Measurements from ENCODE around the gene STK16. TPM values are rescaled to one million over a fixed set of nuclear protein-coding genes. Genes with fewer than 3 reads are reported as not detected.

Gene STK16
- total and polyA plus RNA-seq, 4 donors: 5.8 to 44.3 (median 23.7) TPM

DNA sequence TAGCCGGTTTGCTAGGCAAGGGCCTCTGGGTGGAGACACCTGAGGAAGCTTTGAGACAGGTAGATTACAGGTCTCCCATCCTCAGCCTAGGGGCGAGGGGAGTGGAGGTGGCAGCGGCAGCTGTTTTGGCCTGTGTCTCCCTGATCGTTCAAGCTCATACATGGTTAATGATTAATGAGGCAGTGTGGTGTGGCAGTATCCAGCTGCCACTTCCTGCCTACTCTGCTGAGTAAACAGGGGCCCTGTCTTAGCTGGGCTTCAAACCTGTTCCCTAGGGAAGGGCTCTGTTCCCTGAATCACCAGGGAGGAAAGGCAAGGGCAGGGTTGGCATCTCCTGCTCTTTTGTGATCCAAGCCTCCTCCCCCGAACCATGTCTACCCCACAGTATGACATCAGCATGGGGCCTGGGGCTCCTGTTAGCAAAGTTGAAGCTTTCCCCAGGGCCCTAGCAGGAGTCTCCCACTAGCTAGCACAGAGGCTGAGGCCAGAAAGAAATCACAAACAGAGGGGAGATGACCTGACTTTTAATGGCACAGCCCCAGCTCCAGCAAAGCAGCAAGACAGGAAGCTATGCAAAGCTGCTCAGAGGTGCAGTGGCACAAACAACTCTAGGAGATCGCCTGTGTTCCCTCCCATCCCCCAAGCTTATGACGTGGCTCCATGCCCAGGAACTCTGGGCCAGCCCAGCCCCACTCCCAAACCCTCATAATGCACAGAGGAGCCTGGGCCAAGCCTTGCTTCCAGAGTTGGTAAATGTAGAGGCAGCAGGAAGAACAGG is 4.1 kb downstream of the STK16 start:
- Histone ChIP-seq H3K4me3 (ENCODE audit: low read depth in 1 of 3, low read length in 3 of 3) (no peak overlapping the region), H3K27ac (ENCODE audit: low read depth in 1 of 2, low read length in 2 of 2) (peak overlapping the region; percentile 73 to 96), H3K27me3 (ENCODE audit: control insufficient read depth in 4 of 4, insufficient read depth in 4 of 4, low read length in 3 of 4) (no peaks in the 10 kb centered on the region), H3K9me3 (ENCODE audit: control insufficient read depth in 4 of 4, low read length in 3 of 4) (no peaks in the 10 kb centered on the region), H3K9ac (ENCODE audit: low read depth in 1 of 2, low read length in 2 of 2) (peak overlapping the region; percentile 13 to 51), H3K4me1 (ENCODE audit: control insufficient read depth in 4 of 4, insufficient read depth in 4 of 4, low read length in 3 of 4) (peaks cover 20 to 77% (median 61%) of the 10 kb centered on the region in 4 donors), H3K36me3 (ENCODE audit: control insufficient read depth in 4 of 4, insufficient read depth in 3 of 4, low read depth in 1 of 4, low read length in 3 of 4) (peaks cover 0 to 3% (median 0%) of the 10 kb centered on the region in 4 donors)
- WGBS: 4% methylated on average over 7 of the region's 7 CpGs
- DNase-seq (ENCODE audit: low spot score): peak; percentile 74
- TF ChIP-seq, protein P1, sequence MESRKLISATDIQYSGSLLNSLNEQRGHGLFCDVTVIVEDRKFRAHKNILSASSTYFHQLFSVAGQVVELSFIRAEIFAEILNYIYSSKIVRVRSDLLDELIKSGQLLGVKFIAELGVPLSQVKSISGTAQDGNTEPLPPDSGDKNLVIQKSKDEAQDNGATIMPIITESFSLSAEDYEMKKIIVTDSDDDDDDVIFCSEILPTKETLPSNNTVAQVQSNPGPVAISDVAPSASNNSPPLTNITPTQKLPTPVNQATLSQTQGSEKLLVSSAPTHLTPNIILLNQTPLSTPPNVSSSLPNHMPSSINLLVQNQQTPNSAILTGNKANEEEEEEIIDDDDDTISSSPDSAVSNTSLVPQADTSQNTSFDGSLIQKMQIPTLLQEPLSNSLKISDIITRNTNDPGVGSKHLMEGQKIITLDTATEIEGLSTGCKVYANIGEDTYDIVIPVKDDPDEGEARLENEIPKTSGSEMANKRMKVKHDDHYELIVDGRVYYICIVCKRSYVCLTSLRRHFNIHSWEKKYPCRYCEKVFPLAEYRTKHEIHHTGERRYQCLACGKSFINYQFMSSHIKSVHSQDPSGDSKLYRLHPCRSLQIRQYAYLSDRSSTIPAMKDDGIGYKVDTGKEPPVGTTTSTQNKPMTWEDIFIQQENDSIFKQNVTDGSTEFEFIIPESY (IDR thresholded peaks at IDR 0.05): no peak
- TF ChIP-seq, protein P2, sequence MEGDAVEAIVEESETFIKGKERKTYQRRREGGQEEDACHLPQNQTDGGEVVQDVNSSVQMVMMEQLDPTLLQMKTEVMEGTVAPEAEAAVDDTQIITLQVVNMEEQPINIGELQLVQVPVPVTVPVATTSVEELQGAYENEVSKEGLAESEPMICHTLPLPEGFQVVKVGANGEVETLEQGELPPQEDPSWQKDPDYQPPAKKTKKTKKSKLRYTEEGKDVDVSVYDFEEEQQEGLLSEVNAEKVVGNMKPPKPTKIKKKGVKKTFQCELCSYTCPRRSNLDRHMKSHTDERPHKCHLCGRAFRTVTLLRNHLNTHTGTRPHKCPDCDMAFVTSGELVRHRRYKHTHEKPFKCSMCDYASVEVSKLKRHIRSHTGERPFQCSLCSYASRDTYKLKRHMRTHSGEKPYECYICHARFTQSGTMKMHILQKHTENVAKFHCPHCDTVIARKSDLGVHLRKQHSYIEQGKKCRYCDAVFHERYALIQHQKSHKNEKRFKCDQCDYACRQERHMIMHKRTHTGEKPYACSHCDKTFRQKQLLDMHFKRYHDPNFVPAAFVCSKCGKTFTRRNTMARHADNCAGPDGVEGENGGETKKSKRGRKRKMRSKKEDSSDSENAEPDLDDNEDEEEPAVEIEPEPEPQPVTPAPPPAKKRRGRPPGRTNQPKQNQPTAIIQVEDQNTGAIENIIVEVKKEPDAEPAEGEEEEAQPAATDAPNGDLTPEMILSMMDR (IDR thresholded peaks at IDR 0.05; ENCODE audit: low read depth, low read length, missing input control): no peak
- TF ChIP-seq RXRA (IDR thresholded peaks at IDR 0.05) (peak; percentile 3 to 21), TAF1 (conservative IDR thresholded peaks at IDR 0.05) (peak; percentile 79), FOXA2 (IDR thresholded peaks at IDR 0.05) (peak; percentile 99), RAD21 (IDR thresholded peaks at IDR 0.05) (peak; percentile 17 to 47), FOXA1 (IDR thresholded peaks at IDR 0.05) (peak; percentile 97), SP1 (IDR thresholded peaks at IDR 0.05) (peak; percentile 93), HNF4A (conservative IDR thresholded peaks at IDR 0.05) (peak in 1 of 2 donors; percentile 43), GABPA (IDR thresholded peaks at IDR 0.05 in 1 of 2, conservative IDR thresholded peaks at IDR 0.05 in 1 of 2) (peak; percentile 38 to 74), EGR1 (IDR thresholded peaks at IDR 0.05; ENCODE audit: low read depth in 2 of 2) (no peak), NR2F2 (IDR thresholded peaks at IDR 0.05) (no peak), HNF4G (IDR thresholded peaks at IDR 0.05) (no peak), YY1 (IDR thresholded peaks at IDR 0.05) (peak; percentile 44), JUND (IDR thresholded peaks at IDR 0.05) (peak in 1 of 2 donors; percentile 37)
- TF ChIP-seq, protein P3, sequence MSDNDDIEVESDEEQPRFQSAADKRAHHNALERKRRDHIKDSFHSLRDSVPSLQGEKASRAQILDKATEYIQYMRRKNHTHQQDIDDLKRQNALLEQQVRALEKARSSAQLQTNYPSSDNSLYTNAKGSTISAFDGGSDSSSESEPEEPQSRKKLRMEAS (IDR thresholded peaks at IDR 0.05): peak; percentile 32
- TF ChIP-seq, protein P4, sequence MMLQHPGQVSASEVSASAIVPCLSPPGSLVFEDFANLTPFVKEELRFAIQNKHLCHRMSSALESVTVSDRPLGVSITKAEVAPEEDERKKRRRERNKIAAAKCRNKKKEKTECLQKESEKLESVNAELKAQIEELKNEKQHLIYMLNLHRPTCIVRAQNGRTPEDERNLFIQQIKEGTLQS (IDR thresholded peaks at IDR 0.05): no peak
- TF ChIP-seq, protein P5, sequence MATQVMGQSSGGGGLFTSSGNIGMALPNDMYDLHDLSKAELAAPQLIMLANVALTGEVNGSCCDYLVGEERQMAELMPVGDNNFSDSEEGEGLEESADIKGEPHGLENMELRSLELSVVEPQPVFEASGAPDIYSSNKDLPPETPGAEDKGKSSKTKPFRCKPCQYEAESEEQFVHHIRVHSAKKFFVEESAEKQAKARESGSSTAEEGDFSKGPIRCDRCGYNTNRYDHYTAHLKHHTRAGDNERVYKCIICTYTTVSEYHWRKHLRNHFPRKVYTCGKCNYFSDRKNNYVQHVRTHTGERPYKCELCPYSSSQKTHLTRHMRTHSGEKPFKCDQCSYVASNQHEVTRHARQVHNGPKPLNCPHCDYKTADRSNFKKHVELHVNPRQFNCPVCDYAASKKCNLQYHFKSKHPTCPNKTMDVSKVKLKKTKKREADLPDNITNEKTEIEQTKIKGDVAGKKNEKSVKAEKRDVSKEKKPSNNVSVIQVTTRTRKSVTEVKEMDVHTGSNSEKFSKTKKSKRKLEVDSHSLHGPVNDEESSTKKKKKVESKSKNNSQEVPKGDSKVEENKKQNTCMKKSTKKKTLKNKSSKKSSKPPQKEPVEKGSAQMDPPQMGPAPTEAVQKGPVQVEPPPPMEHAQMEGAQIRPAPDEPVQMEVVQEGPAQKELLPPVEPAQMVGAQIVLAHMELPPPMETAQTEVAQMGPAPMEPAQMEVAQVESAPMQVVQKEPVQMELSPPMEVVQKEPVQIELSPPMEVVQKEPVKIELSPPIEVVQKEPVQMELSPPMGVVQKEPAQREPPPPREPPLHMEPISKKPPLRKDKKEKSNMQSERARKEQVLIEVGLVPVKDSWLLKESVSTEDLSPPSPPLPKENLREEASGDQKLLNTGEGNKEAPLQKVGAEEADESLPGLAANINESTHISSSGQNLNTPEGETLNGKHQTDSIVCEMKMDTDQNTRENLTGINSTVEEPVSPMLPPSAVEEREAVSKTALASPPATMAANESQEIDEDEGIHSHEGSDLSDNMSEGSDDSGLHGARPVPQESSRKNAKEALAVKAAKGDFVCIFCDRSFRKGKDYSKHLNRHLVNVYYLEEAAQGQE (IDR thresholded peaks at IDR 0.05): peak; percentile 73

Data from liver (tissue), 9 donors.